Sciatic nerve (tissue), 2 donors: Measurements from ENCODE around the gene CYBC1. TPM values are rescaled to one million over a fixed set of nuclear protein-coding genes. Genes with fewer than 3 reads are reported as not detected.

Experiments used
- ATAC-seq: fragments of 200-7000 bp; cut with Tn5 transposase; one replicate; pipeline ENCODE4 v1.9.1; 2020; ENCODE audit warnings: mild to moderate bottlenecking, moderate library complexity
- DNase-seq: peaks from one replicate; pipeline ENCODE4 v3.0.0-alpha.2; 2020; ENCODE audit warnings: low spot score
- intact Hi-C: fragments of 100-400 bp; cut with DNase I; formaldehyde crosslinking; loops from one replicate; pipeline ENCODE4 v1.14.2; 2022
- total RNA-seq: library from RNA; stranded (reverse); fragmentation: NEBNext Ultra II Directional; extraction: Animal tissue kit (Norgen Biotek cat#: 25700); gene quantifications from one replicate; pipeline ENCODE4 v1.2.1, GENCODE V29; 2021
- donor health status: DM: no; HTN: no; CAD: no.
- donor health status: DM: no; HTN: no; CAD: no.

The CYBC1 gene
- total RNA-seq, 1 donor from 2014 or later: 94.5 TPM

DNA sequence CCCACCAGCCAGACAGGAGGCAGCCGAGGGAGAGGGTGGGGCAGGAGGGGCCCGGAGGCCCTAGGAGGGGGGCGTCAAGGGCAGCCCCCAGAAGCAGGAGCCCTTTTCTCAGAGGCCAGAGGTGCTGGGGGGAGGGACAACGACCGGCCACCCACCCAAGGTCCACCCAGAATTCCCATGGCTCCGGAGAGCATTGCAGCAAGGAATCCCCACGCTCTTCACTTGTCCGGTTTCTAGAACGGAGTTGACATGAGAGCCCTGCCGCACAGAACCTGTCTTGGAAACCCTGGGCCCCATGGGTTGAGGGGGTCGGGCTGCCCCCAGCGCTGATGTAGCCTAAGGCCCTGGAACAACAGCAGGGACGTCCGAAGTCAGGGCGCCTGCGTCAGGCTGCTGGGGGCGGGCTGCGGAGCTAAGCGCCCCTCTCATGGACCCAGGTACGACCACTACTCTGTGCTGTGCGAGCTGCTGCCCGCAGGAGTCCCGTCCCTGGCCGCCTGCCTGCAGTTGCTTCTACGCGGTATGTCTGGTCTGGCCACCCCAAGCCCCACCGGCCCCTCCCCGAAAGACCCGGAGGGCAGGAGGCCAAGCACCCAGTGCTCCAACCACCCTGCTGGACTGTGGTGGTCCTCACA is 11.2 kb downstream of the CYBC1 start:
- DNase-seq: no peak
- ATAC-seq: no peak
- intact Hi-C loops: no loop called here

DNA sequence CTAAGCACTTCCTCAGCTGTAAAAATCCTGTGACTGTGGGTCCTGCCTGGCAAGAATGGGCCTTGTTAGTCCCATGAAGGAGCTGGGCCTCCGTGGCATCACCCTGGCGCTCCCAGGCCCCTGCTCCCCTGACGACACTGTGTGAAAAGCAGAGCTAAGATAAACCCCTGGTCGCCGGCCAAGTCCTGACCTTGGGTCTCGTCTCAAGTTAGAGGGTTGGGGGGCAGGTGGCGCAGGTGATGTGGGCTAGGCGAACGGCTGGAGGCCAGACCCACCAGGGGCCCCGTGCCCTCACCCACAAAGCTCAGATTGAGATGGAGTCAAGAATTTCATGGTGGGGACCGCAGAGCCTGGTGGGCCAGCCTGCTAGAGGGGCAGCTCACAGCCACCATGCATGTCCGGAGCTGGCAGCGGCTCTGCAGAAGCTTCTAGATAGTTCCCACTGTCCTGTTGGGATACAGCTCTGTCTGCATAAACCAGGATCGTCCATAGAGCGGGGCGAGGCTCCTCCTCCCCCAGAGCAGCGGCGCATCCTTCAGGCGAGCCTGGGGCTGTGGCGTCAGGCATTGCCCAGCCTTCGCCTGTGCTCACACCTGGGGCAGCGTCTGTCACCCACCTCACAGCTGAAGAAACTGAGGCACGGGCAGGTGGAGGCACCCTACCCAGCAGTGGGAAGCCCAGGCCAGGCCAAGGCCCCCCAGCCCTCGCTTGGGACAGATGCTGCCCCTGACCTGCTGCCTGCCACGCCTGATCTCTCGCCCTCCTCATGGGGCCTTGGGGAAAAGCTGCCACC is 12.0 kb downstream of the CYBC1 start:
- intact Hi-C loops: no loop called here
- no peak for ATAC-seq
- DNase-seq: no peak

DNA sequence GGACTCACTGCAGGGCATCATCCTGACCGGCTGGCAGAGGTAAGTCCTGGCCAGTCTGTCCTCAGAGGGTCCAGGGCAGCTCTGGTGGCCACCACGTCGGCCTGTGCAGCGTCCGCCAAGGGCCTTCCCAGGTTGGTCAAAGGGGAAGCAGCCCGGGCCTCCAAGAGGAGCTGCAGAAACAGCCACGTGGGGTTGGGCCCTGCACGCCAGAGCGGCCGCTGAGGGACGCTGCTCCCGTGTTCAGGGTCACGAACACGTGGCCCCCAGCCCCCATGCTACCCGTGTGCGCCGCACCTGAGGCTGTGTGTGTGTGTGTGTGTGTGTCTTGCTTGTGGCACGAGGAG is 13.3 kb downstream of the CYBC1 start:
- intact Hi-C loops: no loop called here
- DNase-seq (no peak), ATAC-seq (no peak)

DNA sequence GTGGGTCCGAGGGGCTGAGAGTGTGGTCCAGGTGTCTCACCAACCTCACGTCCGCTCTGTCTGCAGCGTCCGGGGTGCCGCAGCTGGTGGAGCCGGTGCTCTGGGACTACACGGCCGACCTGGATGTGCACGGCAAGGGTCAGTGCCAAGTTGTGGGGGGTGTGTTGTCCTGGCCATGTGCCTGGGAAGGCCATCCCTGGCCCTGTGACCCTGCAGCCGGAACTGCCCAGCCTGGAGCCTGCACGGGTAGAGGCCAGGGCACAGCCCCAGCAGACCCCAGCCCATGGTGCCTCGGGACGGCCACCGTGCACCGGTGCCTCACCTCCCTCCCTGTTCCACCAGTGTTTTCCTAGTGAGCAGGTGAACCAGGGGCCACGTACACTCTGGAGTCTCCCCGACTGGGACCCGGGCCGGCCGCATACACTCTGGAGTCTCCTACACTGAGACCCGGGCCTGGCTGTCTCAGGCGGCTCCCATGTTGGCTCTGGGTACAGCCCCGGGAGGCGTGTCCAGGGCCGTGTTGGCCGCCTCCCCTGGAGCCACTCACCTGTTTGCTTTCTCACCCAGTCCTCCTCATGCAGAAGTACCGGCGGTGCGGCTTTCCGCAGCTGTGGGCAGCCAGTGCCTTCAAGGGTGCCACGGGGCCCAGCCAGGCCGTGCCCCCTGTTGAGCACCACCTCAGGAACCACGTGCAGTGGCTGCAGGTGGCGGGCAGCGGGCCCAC is 13.8 kb downstream of the CYBC1 start:
- no peak for ATAC-seq
- intact Hi-C loops: no loop called here
- no peak for DNase-seq

DNA sequence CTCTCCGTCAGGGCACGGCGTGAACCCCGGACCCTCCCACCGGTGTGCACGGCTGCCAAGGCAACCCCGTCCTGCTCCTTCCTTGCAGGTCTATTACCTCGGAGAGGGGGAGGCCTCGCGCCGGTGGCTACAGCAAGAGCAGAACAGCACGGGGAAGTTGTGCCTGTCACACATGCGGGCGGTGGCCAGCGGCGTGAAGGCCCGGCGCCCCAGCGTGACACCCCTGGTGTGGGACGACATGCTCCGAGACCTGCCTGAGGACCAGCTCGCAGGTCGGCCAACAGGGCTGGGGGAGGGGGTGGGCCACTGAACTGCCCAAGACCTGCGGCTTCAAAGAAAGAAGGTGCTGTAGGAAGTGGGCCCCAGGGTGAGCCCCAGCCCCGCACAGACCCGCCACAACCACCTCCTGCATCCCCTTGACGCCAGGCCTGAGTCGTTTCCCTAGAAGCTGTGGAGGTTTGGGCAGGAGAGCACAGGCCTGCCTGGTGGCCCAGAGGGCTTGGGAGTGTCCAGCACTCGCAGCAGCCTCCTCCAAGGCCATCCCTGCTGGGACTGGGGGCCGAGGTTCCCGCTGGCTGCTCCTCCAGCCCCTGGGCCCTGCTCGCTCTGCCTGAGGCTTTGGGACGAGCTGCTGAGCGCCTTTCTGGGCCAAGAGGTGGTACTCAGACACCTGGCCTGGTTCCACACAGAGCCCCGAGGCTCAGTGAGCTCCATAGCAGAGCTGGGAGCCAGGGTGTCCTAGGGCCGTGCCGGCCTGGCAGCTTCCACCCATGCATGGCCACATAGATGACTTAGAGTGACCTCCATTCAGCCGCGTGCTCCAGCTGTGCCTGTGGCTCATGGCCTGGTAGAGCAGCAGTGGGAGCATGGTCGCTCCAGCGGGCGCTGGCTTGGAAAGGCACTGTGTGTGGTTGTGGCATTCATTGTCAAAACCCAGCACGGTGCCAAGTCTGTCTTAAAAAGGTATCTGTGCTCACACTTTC is 14.7 kb downstream of the CYBC1 start:
- ATAC-seq: no peak
- DNase-seq: no peak
- intact Hi-C loops: no loop called here

DNA sequence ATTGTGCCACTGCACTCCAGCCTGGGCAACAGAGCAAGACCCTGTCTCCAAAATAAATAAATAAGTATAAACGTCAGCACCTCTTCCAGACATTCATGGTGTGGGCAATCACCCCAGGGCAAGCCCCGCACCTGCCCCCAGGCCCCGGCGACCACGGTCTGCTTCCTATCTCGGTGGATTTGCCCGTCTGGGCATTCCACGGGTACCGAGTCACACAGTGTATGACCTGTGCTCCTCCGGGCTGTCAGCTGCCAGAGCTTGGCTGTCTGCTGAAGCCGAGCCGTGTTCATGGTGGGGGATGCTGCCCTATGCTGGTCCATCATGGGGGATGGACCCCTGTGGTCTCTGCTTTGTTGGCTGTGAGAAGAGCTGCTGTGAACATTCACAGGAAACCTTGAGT is 15.4 kb downstream of the CYBC1 start:
- no peak for DNase-seq
- intact Hi-C loops: no loop called here
- ATAC-seq: no peak

DNA sequence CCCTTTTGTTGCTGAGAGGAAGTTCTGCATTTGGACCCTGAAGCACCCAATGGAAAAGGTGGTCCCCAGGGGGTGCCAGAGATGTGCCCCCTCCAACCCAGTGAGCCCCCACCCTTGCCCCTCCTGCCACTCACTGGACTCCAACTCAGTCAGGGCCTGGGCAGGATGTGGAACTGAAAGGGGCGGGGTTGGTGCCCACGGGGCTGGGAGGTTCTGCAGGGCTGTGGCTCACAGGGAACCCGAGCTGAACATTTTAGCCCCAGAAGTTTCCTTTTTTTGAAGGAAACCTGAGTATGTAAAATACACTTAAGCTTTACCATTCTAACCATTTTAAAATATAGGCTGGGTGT is 16.4 kb downstream of the CYBC1 start:
- DNase-seq (no peak), ATAC-seq (no peak)
- intact Hi-C loops: no loop called here

DNA sequence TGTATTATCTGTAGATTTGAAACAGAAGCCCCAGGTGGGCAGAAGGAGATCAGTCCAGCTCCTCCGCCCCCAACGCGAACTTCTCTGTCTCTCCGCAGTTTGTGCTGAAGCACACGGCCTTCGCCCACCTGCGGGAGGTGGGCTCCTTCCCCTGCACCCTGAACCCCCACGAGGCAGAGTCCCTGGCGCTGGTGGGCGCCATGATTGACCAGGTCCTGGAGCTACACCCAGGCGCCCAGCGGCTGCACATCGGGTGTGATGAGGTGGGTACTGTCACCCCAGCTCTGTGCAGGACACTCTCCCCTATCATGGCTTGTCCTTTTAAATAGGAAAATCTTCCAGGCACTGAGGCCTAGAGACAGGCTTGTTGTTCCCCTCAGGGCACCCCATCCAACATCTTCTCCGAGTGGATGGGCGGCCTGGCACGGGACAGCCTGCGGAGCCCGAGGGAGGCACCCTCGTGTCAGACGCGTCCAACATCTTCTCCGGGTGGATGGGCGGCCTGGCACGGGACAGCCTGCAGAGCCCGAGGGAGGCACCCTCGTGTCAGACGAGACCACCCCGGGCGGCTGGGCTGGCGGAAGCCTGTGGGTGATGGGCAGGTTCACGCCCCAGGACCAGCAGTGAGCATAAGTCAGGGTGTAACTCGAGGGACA is 16.9 kb downstream of the CYBC1 start:
- intact Hi-C loops: no loop called here
- DNase-seq (no peak), ATAC-seq (no peak)

DNA sequence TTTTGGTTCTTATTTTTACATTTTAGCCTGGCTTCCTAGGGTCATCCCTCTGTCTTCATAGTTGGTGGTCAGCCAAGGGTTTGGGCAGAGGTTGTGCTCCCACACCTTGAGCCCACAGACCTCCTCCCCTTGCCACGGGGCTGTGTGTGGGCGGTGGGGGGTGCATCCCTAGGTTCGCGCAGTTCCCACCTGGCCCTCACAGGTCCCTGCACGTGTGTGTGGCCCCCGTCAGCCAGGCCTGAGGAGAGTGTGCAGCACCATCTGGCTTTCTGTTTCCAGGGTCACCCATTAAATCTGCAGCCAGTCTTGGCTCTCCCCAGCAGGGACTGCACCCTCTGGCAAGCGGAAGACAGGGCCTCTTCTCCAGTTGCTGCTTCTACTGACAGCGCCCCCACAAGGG is 18.5 kb downstream of the CYBC1 start:
- ATAC-seq (no peak), DNase-seq (no peak)
- intact Hi-C loops: no loop called here

DNA sequence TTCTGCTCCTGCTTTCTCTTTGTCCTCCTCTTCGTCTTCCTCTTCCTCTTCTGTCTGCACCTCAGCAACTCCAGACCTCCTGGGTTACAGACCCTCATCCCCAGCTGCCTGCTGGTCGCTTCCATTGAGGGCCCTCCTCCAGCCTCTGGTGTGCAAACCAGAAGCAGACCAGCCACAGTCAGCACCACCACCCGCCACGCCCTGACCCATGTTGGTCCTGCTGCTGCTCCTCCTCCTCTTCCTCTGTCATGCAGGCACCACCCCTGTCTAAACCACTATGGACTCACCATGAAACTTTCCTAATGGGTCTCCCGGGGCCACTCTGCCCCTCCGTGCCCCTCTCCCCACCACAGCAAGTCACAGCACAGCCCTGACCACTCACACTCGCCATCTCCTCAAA is 20.7 kb downstream of the CYBC1 start:
- ATAC-seq (no peak), DNase-seq (no peak)
- intact Hi-C loops: no loop called here

DNA sequence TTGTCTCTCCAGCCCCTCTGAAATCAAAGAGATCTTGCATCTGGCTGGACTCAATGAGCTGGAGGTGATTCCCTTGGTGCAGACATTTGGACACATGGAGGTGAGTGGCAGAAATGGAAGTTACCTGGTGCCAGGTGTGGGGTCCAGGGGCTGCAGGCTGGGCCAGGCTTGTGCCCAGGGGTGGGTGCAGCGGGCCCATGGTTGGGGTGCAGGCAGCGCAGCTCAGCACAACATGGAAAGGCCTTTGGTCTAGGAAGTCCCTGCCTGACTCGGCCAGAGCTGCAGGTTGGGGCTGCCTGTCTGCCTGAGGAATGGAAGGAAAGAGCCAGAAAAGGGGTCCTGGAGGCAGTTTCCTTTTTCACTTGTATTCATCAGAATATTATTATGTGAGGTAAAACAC is 22.0 kb downstream of the CYBC1 start:
- intact Hi-C loops: no loop called here
- ATAC-seq: no peak
- DNase-seq: no peak

DNA sequence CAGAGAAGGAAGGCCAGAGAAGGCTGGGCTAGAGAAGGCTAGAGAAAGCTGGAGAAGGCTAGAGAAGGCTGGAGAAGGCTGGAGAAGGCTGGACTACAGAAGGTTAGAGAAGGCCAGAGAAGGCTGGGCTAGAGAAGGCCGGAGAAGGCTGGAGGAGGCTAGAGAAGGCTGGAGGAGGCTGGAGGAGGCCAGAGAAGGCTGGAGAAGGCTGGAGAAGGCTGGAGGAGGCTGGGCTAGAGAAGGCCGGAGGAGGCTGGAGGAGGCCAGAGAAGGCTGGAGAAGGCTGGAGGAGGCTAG is 25.7 kb downstream of the CYBC1 start:
- ATAC-seq: no peak
- intact Hi-C loops: no loop called here
- DNase-seq: no peak

DNA sequence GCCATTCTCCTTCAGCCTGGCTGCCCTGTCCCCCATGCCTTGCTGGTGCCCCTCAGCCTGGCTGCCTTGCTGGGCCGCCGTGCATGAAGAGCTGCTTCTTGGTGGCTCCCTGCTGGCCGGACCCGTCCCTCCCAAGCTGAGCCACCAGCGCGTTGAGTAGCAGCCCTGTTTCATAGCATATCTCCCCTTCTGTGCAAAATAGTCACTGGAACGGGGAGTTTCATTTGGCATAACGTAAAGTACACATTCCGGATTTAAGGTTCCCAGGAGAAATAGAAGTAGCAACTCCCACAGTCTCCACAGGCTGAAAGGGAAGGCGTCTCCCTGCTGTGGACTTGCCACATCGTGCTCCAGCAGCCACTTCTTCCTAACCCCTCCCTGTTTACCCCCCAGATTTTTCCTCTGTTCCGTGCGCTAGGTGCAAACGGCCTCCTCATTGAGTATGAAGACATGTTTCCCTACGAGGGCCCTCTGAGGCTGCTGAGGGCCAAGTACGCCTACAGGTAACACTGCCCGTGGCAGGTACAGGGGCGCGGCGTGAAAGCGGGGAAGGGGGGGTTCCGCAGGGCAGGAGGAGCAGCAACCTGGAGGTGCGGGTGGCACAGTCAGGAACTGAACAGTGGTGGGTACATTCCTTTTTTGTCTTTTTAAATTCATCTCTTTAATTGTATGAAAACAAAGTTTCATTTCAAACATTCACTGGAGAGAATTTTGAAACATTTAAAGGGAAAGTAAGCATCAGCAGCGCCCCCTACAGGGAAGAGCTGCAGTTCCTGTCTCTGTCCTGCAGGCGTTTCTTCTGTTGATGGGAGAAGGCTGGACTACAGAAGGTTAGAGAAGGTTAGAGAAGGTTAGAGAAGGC is 26.3 kb downstream of the CYBC1 start:
- intact Hi-C loops: no loop called here
- ATAC-seq (peak; percentile 63), DNase-seq (no peak)

DNA sequence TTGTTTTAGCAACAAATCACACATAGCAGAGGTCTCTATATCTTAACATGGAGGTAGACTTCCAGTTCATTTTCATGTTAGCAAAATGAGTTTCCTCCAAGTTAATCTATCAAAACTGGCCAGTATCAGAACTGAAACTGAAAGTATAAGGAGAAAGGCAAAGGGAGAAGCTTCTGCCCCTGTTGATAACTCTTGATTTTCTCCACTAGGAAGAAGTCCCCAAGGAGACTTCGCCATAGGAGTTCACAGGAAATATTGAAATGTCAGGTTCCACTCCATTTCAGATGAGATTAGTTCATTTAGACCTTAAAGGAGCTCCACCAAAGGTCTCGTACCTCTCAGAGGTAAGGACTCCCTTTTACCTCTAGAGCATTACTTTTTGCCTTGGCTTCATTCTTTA is 31.0 kb downstream of the CYBC1 start:
- intact Hi-C loops: no loop called here
- ATAC-seq (no peak), DNase-seq (no peak)

DNA sequence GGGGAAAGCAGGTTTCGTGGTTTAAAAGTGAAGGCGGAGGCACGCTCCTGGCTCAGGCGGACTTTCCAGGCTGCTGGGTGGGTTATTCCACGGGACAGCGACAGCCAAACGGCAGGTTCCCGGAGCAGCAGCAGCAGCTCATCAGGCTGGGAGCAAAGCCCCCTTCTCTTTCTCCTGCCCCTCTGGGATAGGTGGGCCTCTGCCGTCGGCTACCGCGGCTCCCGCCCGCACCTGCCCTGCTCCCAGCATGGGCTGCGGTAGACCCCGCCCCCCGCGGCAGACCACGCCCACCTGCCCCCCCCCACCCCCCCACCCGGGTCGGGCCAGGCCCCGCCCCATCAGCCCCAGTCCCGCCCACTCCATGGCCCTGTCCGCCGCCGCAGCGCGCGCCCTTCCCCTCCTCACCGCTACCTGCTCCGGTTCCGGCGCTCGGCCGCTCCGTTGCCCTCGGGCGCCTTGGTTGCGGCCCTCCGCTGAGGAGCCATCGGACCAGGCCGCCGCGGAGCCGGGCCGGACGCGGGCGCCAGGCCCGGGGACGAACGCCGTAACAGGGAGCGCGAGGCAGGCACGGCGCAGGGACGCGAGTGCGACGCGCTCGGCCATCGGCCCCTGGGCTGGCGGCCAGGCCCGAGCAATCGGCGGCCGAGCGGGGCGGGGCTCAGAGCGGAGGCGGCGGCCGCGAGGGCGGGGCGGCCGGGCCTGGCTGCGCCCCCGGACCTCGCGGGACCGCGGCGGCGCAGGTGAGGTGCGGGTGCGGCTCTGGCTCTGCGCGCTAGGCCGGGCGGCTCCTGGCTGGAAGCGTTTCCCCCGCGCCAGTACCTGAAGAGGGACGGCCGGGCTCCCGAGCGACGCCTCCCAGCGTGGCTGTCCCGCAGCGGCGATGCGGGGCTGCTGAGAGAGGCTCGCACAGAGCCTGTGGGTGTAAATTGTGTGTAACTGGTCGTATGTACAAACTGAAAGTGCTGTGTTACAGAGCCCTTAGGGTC is 32.3 kb downstream of the CYBC1 start, which contains the start of the genes HEXD and OGFOD3:
Gene HEXD, plus strand, starts transcription at position 347 of the 986 bp plus-strand sequence. CDS start 1,453 bp downstream, outside the sequence.
Gene OGFOD3, minus strand, starts transcription at position 586 of the 986 bp plus-strand sequence. Its CDS starts 101 bp downstream, at position 485.
- ATAC-seq: peak; percentile 84
- intact Hi-C loops: no loop called here
- DNase-seq: peak; percentile 87

DNA sequence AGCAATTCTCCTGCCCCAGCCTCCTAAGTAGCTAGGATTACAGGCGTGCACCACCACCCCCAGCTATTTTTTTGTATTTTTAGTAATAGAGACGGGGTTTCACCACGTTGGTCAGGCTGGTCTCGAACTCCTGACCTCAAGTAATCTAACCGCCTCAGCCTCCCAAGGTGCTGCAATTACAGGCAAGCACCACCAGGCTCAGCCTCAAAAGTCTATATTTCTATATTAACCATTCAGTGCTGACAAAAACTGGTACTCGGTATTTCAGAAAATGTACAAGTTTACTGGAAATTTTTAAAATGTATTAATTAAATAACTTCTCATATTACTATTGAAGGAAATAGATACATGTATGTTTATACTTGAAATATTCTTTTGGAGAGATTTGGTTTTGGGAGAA is 33.8 kb downstream of the CYBC1 start:
- ATAC-seq (no peak), DNase-seq (no peak)
- intact Hi-C loops: no loop called here

DNA sequence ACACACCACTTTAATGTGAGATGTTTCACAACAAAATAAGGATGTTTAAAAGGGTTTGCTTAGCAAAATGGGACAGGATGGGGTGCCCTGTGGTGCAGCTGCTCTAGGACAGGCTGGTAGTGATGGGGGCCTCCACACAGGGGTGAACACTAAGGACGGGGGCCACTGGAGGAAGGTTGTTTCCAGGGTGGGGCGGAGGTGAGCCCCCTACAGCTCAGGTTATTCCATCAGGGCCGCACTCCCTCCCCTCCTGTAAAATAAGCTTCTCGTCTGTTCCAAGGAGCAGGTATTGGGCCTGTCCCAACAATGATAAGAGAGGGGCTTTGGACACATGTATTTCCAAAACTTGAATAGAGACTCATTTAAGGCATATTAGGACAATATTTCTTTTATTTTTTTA is 34.3 kb downstream of the CYBC1 start:
- ATAC-seq (no peak), DNase-seq (no peak)
- intact Hi-C loops: no loop called here
